CD4-positive, alpha-beta T cell treated with Interleukin-4 for 1 hour (primary cell): ENCODE data around the gene DHX15.

ENCODE experiments used
- DNase-seq, 2 donors: peaks; one replicate each; pipeline ENCODE4 v3.0.0-alpha.2; 2020 to 2022

Gene DHX15

DNA sequence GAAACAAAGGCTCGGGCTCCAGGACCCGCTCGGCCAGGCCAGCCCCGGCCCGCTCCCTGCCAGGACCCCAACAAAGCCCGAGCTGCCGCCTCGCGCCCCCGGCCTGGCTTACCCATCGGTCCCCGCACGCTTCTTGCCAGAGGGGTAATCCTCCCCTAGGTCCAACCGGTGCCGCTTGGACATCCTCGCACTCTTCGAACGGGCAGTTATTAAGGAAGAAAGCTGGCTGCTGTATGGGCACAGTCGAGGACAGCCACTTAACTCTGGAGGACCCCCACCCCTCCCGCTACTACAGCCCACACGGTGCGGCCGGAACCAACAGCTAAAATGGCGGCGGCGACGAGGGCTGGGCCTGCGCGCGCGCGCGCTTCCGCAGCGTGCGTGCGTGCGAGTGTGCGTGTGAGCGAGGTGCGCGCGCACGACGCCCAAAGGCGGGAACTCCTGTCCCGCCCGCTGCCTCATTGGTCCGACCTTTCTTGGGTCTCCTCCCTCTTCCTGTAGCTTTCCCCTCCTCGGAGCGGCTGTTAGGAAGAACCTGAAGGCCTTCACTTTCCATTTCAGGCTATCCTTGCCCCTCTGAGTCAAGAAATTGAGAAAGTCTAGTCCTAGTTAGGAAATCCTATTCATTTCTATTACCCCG is at the start of gene DHX15:
Gene DHX15, minus strand, starts transcription at position 344 of the 640 bp plus-strand sequence. Its CDS starts 161 bp downstream, at position 183.
- DNase-seq: peak; percentile 94 to 95

DNA sequence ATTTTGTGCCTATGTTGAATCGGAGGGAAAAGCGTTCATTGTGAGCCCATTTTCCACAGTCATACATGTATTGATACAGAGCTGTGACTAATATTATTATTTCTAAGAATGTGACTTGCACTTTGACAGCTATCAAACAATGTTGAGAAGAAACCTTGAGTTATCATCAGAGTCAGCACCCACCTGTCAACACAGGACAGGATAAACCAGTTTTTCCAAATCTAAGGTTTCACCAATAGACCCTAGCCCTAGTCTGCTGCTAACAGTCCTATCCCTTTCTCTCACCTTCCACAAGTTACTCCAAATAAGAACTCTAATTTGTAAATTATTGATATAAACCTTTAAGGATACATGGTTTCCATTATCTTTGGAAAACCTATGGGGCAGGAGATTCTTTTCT is 47.7 kb upstream of the DHX15 start:
- DNase-seq: no peak

DNA sequence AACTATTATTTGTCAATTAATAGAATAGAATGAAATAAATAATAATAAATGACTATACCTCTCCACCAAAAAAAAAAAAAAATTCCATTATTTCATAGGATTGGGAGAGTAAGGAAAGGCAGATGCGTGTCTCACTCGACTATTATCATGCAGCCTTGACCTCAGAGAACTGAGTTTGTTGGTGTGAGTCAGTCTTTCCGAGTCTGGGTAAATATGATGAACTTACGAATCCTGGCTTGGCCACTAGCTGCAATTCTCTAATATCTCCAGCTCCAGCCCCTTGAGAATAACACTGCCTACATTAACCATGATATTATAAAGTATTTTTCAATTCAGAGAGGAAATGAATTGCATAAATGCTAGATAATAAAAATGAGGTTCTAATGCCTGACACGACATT is 46.6 kb upstream of the DHX15 start:
- DNase-seq: no peak

DNA sequence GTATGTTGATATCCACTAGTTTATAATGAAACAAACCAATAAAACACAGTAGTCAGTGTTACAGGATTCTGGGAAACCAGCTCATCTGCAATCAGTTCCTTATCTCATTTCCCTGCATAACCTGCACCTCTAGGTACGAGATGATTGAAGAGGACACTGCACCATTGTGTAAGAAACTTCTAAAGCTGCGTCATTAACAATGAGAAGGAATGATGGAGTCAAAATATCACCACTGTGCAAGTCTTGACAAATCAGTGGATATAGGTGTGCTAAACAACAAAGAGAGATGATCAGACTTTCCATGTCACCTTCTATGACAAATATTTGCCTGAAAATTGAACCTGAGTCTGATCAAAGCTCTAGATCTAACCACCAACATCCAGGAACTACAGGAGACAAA is 40.7 kb upstream of the DHX15 start:
- DNase-seq: no peak

DNA sequence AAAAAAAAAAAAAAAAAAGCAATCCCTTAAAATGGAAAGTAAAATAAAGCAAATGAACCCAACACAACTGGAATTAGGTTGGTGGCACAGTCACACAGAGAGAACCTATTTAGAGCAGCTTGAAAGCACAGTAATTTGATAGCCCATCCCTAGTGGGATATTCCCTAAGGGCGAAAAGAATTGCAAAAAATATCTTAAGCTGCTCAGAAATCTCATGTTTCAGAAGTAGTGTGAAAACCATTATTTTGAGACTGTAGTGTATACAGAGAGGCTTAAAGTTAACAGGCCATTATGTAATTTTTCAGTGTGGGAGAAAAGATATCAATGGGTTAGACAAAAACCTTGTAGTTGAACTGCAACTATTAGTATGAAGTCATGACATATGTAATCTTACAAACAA is 40.0 kb upstream of the DHX15 start:
- no peak for DNase-seq

DNA sequence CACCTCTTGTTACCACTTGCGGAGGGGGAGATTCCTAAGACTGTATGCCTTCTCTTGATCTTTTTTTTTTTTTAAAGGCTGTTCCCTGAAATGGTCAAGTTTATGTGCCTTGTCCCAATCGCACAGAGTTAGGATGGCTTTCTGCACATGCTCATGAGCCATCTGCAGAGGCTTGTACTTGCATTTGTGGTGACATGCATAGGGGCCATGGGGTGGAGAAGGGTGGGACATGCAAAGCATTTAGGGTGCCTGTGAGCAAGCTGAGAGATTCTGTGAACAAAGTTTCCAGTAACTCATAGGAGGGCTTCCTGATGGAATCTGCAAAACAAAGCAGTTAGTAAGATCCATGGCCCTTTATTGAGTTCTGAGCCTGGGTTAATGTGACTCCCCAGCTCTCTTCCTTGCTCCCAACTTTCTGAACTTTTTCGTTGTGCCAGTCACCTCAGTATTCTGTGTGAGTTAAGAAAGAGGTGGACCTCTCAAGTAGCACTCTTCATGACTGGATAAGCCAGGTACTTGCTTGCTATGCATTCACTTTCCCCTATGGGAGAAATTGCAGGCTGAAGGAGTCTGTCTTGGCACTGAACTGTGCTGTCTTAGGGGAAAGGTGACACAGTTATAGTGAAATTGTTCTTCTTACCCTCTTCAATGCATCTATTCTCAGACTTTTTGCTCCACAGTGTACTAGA is 37.9 kb upstream of the DHX15 start:
- no peak for DNase-seq

DNA sequence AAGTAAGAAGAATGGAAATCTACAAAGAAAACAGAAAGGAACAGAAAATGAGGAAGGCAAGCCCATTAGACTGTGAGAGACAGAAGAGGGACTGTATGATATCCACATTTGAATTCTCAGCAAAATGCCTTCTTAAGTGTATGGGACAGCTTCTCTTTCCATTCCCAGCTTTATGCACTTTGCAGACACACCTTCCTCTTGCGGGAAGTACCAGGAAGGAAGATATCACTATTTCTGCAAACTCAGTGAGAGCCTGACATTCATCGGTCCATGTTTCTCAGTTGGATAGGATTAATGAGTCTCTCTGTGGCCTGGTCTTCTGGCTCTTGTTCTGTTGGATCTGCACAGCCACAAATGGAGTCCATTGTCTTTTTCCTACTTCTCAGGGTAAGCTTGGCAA is 31.6 kb upstream of the DHX15 start:
- DNase-seq: no peak

DNA sequence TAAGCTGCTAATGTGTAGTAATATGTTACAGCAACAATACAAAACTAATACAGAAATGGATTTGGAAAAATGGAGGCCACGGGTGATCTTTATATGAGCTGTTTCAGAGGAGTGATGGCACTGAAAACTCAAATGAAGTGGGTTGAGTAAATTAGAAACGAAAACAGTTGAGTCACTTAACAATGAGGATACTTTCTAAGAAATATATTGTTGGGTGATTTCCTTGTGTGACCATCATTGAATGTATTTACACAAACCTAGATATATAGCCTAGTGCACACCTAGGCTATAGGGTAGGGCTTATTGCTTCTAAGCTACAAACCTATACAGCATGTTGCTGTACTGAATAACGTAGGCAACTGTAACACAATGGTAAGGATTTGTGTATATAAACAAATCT is 30.5 kb upstream of the DHX15 start:
- no peak for DNase-seq

DNA sequence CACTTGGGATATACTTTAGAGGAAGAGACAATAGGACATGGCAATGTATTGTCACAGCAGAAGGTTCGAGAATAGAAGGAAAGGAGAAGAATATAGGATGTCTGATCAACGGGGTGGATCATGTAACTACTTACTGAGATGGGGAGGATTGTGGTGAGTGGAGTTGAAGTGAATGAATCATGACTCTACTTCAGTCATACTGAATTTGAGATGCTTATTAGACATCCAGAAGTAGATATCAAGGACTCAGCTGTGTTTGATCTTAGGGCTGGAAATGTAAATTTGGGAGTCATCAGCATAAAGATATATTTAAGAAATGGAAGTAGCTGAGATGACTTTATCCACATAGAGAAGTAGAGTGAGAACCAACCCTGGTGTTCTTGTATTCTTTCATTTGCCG is 29.1 kb upstream of the DHX15 start:
- DNase-seq: no peak

DNA sequence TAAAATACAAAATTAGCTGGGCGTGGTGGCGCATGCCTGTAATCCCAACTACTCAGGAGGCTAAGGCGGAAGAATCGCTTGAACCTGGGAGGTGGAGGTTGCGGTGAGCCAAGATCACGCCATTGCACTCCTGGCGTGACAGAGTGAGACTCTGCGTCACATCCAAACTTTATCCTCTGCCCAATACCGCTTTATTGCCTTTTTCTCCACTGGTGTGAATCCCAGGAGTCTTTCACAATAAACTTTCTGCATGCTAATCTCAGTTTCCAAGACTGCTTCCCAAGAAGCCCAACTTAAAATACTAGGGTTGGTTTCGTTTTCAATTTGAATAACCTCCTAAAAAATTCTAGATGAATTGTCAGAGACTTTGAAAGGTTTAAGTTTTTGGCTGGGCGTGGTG is 27.2 kb upstream of the DHX15 start:
- no peak for DNase-seq

DNA sequence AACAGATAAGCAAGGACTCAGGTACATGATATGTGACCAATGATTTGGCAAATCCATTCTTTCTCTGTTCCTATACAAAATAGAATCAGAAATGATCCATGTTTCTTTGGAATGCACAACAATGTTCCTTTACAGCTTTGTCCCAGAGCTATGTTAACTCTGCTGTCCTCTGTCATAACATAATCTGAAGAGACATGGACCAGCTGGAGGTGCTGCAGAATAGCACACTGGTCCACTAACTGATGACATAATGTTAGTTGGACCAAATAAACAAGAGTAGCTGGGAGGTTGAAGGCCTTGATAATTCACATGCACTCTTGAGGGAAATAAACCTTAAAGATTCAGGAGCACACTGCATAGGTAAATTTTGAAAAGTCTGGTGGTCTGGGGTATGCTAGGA is 23.0 kb upstream of the DHX15 start:
- no peak for DNase-seq

DNA sequence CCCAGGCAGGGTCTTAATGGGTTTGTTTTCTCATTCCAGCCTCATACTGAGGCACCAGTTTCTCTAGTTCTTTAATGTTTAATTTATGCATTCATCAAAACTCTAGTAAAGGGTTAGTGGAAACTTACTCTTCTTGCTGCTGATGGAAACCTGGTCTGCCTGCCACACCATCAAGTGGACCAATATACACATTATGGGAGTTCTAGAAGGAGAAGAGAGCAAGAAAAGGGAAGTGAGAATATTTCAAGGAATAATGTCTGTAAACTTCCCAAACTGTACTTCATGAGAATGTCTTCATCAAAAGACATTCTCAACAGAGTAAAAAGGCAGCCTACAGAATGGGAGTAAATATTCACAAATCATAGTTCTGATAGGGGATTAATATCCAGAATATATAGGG is 20.9 kb upstream of the DHX15 start:
- DNase-seq: no peak

DNA sequence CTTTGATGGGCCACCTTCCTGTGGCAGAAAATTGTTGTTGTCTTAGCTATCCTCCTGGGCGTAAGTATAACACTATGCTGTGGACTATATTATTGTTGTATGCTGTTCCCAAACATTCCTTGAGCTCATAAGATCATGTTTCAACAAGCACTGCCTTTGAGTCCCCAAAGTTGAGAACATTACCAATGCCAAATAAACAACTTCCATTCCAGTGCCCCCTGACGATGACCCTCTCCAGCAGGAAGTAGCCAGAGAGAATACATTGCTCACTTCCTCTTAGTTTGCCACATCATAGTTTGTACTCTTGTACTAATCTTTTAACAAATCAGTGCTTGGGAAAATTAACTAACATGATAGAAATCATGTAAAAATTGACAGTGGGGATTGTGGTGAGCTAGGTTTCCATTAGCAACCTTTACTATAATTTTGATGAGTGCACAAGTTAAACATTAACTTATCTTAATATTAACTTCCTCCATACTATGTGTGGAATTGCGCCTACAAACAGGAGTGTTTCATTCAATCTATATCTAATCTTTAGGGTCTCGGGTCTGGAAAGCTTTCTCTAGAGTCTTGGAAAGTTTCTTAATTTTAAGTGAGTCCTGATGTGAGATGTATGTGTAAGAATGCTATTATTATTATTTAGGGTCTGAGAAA is 20.3 kb upstream of the DHX15 start:
- no peak for DNase-seq

DNA sequence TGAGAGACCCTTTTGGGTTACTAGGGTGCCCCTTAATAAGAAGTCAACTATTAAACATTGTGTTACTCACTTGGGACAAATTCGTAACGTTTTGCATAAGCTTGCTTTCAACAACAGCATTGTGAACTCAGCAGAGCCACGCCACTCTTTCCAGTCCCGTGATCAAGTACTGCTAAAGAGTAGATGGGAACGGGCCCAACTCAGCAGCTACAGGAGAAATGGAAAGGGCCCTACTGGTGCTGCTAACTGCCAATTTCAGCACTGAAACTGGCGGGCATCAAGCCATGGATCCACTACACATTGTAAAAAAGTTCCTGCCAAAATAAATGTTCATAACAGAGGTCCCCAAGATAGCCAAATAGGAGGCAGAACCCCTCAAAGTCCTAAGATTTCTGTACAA is 19.0 kb upstream of the DHX15 start:
- DNase-seq: no peak

DNA sequence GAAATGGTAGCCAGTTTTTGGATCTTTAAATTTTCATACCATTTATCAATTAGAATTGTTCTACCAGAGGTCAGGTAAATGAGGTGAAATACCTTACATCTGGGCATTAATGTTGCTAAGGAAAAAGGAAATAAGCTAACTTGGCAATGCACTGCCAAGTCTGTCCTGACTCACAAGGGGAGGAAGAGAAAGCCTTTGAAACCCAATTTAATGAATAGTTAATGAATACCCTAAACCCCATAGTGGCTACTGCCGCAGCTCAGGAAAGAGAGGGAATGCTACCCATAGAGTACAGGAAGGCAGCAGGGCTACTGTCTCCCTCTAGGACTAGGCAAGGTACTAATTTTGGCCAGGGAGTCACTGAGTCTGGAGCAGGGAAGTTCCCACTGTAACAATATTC is 16.8 kb upstream of the DHX15 start:
- DNase-seq: no peak

DNA sequence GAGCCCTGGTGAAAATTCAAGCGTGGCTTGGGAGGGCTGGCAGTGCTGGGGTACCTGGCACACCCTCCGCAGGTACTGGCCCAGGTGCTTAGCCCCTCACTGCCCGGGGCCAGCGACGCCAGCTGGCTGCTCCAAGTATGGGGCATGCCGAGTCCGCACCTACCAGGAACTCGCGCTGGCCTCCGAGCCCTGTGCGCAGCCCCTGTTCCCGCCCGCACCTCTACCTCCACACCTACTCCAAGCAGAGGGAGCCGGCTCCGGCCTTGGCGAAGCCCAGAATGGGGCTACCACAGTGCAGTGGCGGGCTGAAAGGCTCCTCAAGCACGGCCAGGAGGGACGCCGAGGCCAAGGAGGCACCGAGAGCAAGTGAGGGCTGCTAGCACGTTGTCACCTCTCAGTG is 14.9 kb upstream of the DHX15 start:
- DNase-seq: no peak

DNA sequence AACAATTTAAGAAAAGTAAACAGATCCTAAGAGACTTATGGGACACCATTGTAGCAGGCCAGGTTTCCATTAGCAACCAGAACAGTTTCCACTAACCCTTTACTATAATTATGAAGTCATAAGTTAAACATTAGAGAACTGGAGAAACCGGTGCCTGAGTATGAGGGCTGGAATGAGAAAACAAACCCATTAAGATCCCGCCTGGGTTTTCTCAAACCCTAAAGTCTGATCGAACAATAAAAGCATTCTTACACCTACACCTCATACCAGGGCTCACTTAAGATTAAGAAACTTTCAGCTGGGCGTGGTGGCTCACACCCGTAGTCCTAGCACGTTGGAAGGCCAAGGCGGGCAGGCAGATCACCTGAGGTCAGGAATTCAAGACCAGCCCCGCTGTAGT is 13.7 kb upstream of the DHX15 start:
- no peak for DNase-seq

DNA sequence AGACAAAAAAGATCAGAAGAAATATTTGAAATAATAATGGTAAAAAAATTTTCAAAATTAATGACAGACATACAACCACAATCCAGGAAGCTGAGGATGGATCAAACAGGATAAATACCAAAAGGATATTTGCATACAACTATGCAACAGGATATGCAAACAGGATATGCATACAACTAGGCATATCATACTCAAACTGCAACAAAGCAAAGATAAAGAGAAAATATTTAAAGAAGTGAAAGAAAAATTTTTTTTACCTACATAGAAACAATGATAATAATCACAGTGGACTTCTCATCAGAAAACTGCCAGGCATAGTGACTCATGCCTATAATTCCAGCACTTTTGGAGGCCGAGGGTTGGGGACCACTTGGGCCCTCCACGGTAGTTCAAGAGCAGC is 11.3 kb upstream of the DHX15 start:
- DNase-seq: no peak

DNA sequence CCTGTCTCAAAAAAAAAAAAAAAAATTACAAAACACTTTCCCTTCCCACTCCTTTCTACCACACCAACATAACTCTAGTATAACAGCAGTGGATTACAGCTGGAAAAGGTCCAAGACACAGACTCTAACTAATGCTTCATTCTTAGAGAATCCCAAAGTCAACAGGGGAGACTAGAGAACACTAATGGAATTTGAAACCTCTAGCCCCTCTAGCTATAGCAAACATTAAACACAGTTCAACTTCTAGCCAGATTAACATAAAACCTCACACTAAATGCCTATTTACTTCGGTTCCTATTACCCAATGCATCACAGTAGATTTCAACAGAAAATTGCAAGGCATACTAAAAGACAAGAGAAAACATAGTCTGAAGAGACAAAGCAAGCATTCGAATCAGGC is 10.5 kb upstream of the DHX15 start:
- no peak for DNase-seq

DNA sequence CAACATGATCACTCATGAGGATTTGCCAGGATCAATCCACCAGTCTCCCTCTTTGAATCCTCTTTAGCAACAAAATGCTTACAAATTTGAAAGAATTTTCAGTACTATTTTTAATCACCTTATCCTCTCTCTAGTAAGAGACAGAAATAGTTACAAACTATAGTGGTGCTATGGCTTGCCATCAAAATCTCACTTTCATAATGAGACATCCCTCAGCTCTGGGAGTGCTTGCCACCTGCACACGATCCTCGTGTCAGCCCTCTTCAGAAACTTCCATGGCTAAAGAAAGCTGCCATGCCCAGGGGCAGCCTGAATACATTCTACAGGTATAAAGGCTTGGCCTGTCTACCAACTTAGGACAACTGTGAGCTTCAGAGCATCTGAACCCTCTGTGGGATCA is 5.1 kb upstream of the DHX15 start:
- DNase-seq: no peak

DNA sequence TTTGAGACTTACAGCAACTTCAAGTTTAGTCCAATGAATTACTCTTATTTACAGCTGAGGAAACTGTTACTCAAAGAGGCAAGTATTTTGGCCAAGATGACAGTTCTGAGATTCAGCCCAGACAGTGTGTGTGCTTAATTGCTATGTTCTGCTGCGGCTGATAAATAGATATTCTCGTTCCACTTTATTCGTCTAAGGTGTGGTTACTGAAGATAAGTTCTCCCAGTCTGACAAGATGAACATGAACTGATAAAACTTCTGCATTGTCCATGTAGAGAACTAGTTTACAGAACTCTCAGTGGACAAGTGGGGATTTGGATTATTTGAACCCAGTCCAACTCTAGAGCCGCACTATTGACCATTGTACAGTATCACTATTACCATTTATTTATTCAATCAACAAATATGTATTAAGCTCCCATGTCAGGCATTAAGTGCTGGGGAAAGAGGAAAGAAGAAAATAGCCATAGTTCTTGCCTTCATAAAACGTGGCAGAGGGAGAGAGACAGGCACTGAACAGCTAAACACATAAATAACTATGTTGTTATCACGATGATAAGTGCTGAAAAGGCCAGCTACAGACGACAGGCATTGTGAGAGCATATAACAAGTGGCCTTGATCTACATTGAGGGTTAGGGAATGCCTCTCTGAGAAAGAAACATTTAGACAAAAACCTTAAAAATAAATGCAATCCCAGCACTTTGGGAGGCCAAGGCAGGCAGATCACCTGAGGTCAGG is 4.0 kb upstream of the DHX15 start:
- no peak for DNase-seq

DNA sequence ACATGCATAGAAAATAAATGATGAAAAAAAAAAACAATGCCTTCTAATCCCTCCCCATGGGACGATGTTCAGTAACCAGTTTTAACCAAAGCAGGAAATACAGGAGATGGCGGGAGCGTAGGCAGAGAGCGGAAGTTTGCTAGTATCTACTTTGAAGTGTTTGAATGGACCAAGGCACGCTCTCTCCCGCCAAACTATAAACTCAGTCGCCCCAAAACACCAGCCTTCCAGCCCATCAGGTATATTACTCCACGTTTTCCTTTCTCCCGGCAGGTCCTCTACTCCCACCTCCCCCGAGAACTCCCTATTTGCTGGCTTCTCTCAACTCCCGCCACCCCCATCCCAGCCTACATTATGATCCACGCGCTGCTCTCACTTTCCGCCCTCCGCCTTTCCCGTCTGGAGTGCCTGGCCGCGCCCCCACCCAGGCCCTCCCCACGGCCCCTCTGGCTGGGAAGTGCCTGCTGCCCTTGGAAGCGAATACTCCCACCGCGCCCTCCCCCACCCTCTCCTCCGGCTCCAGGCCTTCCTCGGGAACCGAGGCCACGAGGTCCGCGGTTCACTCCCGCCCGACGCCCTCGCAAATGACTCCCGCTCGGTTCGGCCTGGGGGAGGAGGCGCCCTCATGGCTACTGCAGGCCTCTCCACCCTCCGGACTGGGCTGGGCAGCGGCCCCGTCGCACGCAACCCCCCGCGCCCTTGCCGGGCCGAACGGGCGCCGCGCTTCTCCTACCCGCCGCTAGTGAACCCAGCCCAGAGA is 723 bp downstream of the DHX15 start:
- peak; percentile 28 to 52 for DNase-seq

DNA sequence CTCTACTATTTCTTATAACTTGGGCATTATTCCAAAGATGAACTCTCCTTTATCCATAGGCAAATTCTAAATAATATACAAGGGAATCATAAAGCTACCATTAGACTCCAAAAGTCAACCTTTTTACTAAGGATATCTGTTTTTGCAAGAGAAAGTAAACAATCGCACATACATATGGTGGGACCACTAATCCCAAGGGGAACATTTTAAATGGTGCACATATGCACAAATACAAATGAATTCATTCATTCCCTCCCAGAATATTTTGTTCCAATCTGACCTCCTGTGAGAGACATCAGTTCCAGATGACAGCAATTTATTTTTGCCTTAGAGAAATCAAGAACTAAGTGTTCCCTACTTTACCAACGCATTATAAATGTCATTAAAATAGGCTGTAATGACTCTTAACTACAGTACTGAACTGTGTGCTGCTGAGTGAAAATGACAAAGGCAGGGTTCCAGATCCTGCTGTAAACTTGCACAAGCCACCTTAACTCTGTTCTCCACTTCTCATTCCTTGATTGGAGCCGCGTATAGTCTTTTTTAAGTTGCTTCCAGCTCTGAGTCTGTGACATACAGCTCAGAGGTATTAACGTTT is 2.0 kb downstream of the DHX15 start:
- DNase-seq: no peak
